GM18519 (cell line): ENCODE results near the gene TMEM184B.

Experiments
- ATAC-seq: cut with Tn5 transposase; IDR thresholded peaks from one replicate; pipeline ENCODE4 v1.9.1; 2021; ENCODE audit warnings: mild to moderate bottlenecking, moderate library complexity; ENCODE audit not compliant: unreplicated experiment, low FRiP score

The TMEM184B gene

GRCh38 chr22:38272373-38273134 lies at the start of gene TMEM184B:
TMEM184B (minus strand) TSS chr22:38273010; CDS start chr22:38247961, 25,049 bp downstream.
- no peak for ATAC-seq

DNA sequence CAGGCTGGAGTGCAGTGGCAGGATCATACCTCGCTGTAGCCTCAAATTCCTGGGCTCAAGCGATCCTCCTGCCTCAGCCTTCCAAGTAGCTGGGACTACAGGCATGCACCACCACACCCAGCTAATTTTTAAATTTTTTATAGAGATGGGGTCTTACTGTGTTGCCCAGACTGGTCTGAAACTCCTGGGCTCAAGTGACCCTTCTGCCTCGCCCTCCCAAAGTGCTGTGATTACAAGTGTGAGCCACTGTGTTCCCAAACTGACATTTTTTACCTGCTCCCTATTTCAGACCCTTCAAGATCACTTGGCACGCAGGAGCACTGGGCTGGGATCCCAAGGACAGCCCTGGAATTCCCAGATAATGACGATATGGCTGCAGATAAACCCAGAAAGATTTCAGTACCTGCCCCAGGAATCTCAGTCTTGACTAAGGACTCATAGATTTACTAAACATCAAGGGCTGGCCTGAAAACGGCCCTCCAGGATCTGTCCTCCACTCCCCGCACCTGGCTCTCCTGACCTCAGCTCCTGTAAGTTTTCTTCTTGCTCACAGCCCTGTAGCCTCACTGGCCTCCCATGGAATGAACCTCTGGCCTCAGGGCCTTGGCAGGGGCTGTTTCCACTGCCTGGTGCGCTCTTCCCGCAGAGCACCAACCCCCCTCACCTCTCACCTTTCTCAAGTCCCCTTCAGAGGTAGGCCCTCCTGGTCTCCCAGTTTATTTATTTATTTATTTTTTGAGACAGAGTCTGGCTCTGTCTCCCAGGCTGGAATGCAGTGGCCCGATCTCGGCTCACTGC lies 48.0 kb upstream of the TMEM184B start:
- ATAC-seq = no peak

DNA sequence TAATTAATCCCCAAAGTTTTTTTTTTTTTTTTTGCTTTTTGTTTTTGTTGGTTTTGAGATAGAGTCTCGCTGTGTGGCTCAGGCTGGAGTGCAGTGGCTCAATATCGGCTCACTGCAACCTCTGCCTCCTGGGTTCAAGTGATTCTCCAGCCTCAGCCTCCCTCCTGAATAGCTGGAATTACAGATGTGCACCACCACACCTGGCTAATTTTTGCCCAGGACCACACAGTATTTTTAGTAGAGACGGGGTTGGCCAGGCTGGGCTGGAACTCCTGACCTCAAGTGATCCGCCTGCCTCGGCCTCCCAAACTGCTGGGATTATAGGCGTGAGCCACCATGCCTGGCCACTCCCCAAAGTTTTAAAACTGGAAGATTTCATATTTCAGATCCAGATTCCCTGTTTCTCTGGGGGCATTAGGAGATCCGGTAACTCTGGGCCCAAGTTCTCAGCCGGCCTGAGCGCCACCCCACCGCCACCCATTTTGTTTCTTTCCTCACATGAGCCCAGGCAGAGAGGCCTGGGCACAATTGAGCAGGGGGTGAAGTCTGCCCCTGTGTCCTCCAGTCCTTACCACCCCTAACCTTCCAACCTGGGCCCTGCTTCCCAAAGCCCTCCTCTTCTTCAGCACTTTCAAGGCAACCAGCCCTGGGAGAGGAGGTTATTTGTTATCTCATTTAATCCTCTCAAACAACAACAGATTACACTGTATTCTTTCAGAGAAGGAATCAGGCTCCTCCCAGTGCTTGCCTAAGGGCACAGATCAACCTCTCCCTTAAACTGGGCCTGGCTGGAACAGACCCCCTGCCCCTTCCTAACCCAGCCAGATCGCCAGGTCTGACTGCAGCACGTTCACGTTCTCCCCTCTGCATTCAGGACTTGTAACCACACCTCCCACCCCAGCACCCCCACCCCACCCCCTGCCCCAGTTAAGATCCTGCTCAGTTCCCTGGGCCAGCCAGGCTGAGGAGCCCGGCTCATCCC lies 46.3 kb upstream of the TMEM184B start:
- ATAC-seq = no peak

- ATAC-seq = no peak
Measured at GRCh38 chr22:38317995-38318715, 45.3 kb upstream of the TMEM184B start.

GRCh38 chr22:38317122-38317994 lies 44.5 kb upstream of the TMEM184B start, which contains the start of gene CSNK1E:
CSNK1E (minus strand) TSS chr22:38317433; CDS start chr22:38314157, 3,276 bp downstream.
- no peak for ATAC-seq

DNA sequence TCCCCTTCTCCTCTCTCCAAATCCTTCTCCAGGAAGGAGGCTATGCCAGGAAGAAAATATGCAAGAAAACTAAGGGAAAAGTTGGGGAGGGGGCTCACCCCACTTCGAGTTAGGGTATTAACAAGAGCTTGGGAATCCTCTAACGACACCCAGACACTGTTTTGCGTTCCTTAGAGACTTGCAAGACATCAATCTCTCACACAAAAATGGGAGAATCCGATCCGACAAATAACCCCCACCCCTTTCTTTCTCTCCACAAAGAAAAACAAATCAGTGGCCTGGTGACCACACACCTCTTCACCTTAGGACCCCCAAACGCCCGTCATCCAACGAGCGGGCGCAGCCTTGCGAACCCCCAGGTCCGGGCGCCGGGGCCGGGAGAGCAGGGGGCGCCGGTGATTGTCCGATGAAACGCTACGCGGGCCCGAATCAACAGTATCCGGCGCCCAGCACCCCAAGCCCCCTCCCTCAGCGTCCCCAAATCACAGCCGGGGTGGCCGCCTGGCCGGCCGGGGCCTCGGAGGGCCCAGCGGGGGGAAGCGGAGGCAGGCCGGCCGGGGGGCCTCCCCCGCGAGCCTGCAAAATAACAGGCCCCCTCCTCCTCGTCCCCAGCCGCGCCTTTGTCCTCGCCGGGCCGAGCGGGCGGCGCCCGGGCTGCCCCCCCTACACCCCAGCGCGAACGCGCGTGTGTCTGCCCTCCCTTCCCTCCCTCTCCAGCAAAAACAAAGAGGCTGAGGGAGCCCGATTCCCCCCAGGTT lies 43.7 kb upstream of the TMEM184B start:
- no peak for ATAC-seq

DNA sequence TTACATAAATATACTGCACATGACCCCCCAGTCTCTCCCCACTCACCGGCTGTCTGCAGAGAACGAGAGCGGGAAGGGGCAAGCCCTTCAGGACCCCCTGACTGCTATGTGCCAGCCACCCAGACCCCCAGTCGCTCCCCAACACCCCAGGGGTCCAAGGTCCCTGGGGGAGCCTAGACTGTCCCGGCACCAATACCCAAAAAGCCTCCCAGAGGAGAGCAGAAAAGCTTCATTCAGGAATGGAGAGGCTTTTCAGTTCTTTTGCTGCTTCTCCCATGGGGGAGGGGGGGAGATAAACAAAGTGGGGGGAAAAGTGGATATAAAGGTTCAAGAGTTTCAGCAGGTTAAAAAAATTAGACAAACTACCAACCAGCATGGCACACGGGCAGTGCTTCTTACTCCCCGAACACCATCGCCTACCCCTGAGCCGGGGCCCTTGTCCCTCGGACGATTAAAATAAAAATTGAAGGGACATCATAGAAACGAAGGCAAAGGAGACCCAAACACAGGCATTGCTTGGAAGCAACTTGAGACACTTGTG lies 43.1 kb upstream of the TMEM184B start:
- no peak for ATAC-seq

GRCh38 chr22:38314933-38315822 lies 42.4 kb upstream of the TMEM184B start:
- no peak for ATAC-seq

GRCh38 chr22:38314051-38314932 lies 41.5 kb upstream of the TMEM184B start:
- no peak for ATAC-seq

DNA sequence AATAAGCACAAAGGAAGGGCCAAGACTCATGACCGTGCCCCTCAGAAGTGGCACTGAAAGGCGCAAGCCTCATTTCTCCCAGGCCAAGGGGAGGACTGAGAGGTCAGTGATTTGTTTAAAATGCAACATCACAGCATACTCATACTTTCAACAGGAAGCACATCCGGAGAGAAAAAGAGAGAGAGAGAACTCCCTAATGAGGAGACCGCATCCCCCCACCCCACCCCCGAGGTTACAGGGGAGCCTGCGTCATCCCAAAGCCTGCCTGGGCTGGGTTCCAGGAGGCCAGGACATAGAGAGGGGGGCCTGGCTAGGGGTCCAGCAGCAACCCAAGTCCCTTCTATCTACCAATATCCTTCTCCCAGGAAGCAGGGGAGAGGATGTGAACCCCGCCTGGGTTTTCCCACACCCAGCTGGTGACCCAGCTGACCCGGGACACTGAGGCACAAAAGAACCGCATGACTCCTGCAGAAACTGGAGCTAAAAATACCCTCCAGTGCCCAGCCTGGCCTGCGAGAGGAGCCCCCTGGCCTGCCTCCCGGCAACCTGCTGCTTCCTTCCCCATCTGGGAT lies 40.7 kb upstream of the TMEM184B start:
- ATAC-seq = no peak

GRCh38 chr22:38312261-38312800 lies 39.5 kb upstream of the TMEM184B start:
- no peak for ATAC-seq

DNA sequence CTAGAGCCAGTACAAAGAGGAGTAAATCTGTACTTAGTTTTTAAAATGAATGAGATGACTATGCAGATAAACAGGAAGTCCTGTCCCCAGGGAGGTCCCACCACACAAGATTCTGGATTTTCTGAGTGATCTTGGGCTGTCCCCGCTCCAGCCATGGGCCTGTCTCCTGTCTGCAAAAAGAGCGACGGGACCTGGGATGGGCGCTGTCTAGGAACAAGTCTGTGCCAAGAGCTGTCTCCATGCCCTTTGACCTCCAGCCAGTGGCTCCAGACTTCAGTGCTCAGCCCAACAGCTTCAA lies 38.5 kb upstream of the TMEM184B start:
- ATAC-seq = no peak

DNA sequence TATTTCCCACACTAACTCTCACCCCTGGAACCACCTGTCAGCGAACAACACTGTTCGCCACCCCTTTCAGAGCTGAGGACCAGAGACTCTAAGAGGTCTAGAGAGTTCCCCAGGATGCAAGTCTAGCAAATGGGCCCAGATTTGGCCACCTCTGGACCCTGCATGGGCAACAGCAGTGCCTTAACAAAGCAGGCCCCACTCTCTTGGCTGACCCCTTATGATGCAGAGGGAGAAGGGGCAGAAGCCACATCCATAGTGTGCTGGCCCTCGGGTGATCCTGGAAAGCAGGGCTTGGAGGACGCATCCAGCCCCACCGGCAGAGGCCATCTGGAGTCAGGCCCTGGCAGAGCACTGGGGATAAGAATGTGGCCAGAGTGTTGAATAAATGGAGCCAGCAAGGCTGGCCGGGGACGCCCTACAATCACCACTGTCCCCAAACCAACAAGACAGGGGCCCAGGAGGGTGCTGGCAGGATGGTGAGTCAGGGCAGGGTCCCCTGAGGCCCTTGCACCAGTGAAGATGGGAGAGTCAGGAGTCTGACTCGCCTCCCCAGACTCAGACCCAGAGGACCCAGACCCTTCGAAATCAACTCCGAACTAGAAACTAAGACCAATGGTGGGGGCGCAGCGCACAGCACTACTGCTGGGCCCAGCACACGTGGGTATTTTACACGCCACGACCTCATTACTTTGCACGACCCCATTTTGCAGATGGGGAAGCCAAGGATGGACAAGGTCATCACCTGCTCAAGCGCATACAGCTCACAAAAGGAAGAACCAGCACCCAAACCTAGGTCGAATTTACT lies 37.9 kb upstream of the TMEM184B start:
- ATAC-seq = no peak

DNA sequence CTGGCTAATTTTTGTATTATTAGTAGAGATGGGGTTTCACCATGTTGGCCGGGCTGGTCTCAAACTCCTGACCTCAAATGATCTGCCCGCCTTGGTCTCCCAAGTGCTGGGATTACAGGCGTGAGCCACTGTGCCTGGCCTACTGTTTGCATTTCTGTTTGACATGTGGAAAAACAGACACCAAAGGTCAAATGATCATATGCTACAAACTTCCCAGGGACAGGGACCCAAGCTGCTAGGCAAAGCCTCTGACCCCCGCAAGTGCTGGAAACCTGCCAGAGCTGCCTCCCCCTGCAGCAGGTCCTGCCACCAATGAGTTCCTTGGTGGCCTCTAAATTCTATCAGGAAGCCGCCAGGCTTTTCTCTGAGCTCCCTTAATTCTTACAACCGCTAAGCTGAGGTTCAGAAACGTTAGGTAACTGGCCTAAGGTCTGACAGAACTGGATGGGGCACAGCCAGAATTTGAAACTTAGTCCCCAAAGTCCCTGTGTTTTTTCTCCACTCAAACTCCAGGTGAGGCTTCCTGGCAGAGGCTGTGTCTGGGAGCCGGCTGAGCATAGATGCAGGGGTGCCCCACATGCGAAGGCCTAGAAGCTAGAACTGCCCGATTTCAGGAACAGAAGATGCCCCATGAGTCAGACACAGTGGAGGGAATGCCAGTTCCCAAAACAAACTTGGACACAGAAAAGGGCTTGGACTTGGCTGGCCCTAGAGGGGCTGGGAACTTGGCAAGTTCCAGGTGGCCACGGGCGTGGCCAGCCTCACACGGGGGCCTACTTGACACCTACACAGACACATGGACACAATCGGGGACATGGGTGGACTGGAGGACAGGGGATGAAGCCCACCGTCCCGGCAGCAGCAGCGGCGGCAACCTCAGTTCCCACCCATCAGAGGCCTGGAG lies 37.1 kb upstream of the TMEM184B start:
- no peak for ATAC-seq
